Measurements from ENCODE around the gene TRPV4.

Gene TRPV4

DNA sequence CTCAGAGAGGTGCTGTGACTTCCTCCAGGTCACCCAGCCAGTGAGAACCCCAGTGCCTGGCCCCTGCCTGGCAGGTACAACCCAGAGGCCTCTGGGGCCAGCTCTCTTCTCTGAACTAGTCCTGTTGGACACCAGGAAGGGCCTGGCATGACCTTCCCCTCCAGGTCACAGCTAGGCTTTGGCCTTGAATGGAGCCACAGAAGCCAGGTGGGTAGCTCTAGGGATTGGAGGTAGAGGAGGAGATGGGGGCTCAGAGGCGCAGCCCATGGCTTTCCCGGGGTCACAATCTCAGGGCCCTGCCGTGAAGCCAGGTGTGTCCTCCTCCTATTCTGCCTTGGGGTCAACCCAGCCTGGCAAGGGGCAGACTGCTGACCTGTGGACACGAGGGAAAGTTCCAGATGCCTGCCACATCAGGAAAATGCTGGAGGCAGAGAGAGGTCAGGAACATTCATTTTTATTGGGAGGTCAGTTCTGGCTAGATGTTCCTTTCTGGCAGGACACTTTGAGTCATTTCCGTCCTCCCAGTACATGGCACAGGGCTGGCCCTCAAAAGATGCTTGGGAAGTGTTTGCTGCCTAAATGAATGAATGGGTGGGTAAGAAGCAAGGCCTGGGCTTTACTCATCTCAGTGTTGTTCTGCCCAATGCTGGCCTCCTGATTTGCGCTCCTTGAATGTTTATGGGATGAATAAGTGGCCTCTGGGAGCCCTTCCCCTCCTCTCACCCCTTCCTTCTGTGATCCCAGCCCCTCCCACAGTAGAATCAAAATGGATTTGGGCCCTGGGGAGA is 94.1 kb downstream of the TRPV4 start:
- peak; percentile 4 for DNase-seq

GRCh38 chr12:109738209-109738608 is 95.0 kb downstream of the TRPV4 start:
- DNase-seq = no peak

DNA sequence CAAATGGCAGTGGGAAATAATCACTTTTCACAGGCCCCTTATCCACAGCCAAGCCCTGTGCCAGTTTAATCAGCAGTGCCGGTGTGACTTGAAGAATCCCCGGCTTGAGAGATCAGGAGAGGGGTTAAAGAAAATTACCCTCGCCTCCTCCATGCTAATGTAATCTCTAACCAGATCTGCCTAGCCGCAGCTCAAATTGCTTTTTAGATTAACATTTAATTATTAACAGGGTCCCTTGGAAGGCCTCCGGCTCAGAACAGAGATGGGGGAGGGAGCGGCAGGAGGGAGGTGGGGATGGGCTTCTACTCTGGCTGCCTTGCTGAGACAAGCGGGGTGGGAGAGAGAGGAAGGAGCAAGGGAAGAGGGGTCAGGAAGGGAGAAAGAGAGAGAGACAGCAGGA is 95.6 kb downstream of the TRPV4 start:
- no peak for DNase-seq

DNA sequence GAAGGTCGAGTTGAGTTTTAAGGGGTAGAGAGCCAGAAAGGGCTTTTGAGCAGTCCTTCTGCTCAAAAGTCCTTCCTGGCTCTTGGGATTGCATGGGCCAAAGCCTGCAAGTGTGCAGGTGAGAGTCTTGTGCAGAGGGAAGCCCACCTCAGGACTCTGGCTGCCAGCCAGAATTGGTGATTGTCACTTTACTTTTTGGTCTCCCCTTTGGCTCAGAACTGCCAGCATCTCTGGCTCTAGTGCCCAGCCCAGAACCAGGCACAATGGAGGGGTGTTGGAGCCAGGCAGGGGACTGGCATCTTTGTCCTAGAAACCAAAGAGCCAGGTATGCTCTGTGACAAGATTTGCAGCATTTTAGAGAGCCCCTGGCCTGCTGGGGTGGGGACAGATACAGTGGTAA is 96.1 kb downstream of the TRPV4 start:
- DNase-seq = no peak

DNA sequence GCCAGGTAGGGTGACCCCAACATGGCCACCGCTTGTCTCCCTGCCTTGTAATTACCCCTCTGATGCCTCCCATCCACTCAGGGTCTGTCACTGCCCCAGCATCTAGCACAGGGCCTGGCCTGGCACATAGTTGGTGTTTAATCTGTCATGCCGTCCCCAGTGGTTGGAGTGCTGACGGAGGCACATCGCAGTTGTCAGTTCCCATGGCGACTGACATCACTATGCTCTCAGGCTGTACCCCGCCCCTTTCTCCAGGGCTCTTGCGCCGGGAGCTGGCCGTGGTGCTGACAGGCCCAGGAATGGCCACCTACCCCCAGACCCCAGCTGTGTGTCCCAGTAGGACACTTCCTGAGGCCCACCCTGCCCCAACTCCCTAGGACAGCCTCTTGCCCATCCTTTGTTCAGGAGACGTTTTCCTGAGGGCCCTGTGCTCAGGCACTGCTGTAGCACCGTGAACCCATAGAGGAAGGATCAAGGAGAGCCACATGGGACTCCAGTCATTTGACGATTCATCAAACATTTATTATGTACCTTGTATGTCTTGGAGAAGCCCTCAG is 96.6 kb downstream of the TRPV4 start:
- DNase-seq = peak; percentile 79

DNA sequence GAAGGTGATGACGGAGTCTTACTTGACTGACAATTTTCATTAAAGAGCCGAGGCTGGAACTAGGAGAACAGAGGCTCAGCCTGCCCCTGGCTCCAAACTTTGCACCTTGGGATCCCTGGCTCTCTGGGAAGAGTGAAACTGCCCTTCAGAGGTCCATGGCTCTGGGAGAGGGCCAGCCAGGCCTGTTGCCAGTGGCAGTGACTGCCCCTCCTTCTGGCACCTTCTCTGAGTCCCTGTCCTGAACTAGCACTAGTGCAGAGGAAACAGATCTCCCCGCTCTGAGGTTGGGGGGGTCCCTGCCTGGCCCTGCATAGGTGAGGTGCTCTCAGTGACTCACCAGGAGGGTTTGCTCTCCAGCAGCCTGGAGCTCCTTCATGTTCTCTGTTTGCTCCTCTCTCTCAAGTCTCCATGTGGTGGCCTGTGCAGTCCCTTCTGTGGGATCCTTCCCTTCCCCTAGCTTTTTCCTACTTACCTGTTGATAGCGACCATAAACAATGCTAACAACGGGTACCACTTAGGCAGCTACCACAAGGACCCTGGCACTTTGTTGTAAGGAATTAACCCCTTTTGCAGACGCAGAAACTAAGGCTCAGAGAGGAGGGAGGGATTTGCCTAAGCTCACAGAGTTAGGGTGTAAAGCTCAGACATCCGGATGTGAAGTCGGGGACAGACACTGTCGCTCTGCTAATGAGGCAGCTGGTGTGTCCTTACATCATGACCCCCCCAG is 97.2 kb downstream of the TRPV4 start:
- no peak for DNase-seq

DNA sequence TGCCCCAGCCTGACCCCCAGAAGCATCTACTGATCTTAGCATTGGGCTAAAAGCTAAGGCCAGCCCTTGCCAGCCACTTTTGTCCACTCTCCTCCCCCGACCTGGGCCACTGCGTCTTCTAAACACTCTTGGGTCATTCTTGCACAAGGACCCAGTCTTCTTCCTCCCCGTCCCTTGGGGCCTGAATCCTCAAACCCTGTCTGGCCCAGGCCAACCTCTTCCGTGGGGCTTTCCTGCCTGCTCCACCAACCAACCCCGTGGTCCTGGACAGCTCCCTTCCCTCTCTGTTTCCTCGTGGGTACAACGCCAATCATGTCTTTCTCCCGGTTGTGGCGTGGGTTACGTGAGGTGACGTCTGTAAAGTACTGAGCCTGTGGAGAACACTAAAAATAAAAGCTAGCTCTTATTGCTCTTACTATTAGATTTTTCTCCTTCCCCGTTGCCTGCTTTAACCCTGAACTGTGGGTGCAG is 98.1 kb downstream of the TRPV4 start:
- peak; percentile 16 for DNase-seq

GRCh38 chr12:109734219-109735000 is 98.8 kb downstream of the TRPV4 start:
- DNase-seq = peak; percentile 29

Data from right hindlimb (tissue), 1 donor.